Smooth muscle cell (in vitro differentiated cells): ENCODE data around the gene FAM124B. TPM values are rescaled to one million over a fixed set of nuclear protein-coding genes. Genes with fewer than 3 reads are reported as not detected.

Source experiments
- DNase-seq: peaks from one replicate; lab custom pipeline; 2025; ENCODE audit not compliant: unreplicated experiment; lab: John Stamatoyannopoulos, UW
- H2AFZ ChIP-seq: fragments of 200-600 bp; sonication (generic); 2 replicates; pipeline ENCODE4 v1.6.0; 2016; ENCODE audit warnings: antibody characterized with exemption, low read depth, mild to moderate bottlenecking
- H3F3A ChIP-seq: fragments of 200-600 bp; sonication (generic); 2 replicates; pipeline ENCODE4 v1.6.0; 2017; ENCODE audit warnings: antibody characterized with exemption, low read depth
- H3K27ac ChIP-seq: fragments of 200-600 bp; sonication (generic); 2 replicates; pipeline ENCODE4 v1.5.1; 2016; ENCODE audit warnings: low read depth, mild to moderate bottlenecking
- H3K27me3 ChIP-seq: fragments of 200-600 bp; sonication (generic); 2 replicates; pipeline ENCODE4 v1.6.1; 2016; ENCODE audit warnings: low read depth, mild to moderate bottlenecking
- H3K36me3 ChIP-seq: fragments of 200-600 bp; sonication (generic); 2 replicates; pipeline ENCODE4 v1.5.1; 2016; ENCODE audit warnings: low read depth
- H3K4me1 ChIP-seq: fragments of 200-600 bp; sonication (generic); 2 replicates; pipeline ENCODE4 v1.5.1; 2016; ENCODE audit warnings: low read depth
- H3K4me2 ChIP-seq: fragments of 200-600 bp; sonication (generic); 2 replicates; pipeline ENCODE4 v1.6.0; 2016; ENCODE audit warnings: mild to moderate bottlenecking
- H3K4me3 ChIP-seq: fragments of 200-600 bp; sonication (generic); 2 replicates; pipeline ENCODE4 v1.5.1; 2016; ENCODE audit warnings: mild to moderate bottlenecking
- H3K79me2 ChIP-seq: fragments of 200-600 bp; sonication (generic); 2 replicates; pipeline ENCODE4 v1.6.0; 2016; ENCODE audit warnings: low read depth, mild to moderate bottlenecking
- H3K9ac ChIP-seq: fragments of 200-600 bp; sonication (generic); 2 replicates; pipeline ENCODE4 v1.6.0; 2016; ENCODE audit warnings: low read depth
- H3K9me3 ChIP-seq: fragments of 200-600 bp; sonication (generic); replicated peaks from 2 replicates; pipeline ENCODE4 v1.5.1; 2016; ENCODE audit warnings: low read depth
- H4K20me1 ChIP-seq: fragments of 200-600 bp; sonication (generic); 2 replicates; pipeline ENCODE4 v1.6.0; 2016; ENCODE audit warnings: low read depth
- WGBS: methylation state at CpG from one replicate; pipeline ENCODE4 v1.1.7; 2016; ENCODE audit warnings: low lambda C conversion rate; 5-methylcytosine and 5-hydroxymethylcytosine counted together
- polyA plus RNA-seq: library from polyadenylated mRNA; unstranded; fragments of >200 nt; fragmentation: Nextera tagmentation; extraction: Ambion mirVana; gene quantifications from 2 replicates; pipeline ENCODE4 v1.2.1, GENCODE V29; 2016
- total RNA-seq: library from RNA; depleted of rRNA; stranded (reverse); fragments of >200 nt; gene quantifications from 2 replicates; pipeline ENCODE4 v1.2.3, GENCODE V29; 2014
- TF ChIP-seq, protein P1 (sequence below): fragments of 200-600 bp; sonication (generic); IDR thresholded peaks from 2 replicates; pipeline ENCODE4 v1.5.1; 2017; ENCODE audit warnings: borderline replicate concordance, mild to moderate bottlenecking, antibody characterized with exemption; ENCODE audit not compliant: insufficient read depth, poor library complexity, severe bottlenecking

The FAM124B gene
- total and polyA plus RNA-seq, 2 experiments from 2014 or later: 1.2 TPM; not detected in 1

DNA sequence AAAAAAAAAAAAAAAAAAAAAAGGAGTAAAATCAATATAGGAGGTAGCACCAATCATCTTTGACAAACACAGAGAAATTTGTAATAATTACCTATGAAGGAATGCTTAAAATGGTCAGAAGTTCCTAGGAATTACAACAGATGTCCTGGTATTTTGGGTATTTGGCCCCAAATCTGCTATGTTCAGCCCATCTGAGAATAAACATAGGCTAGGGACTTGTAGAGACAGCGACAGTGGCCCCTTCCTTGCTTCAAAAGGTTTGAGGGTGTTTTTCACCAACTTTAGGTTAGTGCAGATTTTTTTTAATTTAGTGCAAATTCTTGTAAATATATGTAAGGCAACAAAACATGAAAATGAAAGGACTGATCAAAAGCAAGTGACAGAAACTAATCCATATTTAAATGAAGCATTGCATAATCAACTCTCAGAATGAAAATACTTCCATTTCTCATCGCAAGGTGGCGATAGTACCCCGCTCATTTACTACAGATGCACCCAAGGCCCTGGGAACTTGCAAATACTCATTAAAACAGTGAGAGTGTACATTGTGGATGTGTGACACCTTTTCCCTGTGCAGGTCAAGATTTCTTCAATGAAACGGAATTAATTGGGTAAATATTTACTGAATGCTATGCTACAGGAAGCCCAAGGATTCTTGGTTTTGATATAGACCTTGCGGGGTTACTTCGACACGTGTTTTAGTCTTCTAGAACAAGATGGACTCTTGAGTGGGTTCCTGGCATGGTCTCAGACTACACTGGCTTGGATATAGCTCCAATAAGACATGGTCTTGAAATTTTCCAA lies 44.6 kb downstream of the FAM124B start:
- Histone ChIP-seq H3K79me2 (no peaks in the 10 kb centered on the region), H4K20me1 (no peaks in the 10 kb centered on the region), H3K36me3 (no peaks in the 10 kb centered on the region), H3K9ac (no peak overlapping the region), H3K4me2 (no peak overlapping the region), H3K4me1 (no peaks in the 10 kb centered on the region), H3K4me3 (no peak overlapping the region), H3K27ac (no peak overlapping the region), H3K9me3 (no peaks in the 10 kb centered on the region), H3K27me3 (no peaks in the 10 kb centered on the region), H2AFZ (no peak overlapping the region), H3F3A (no peaks in the 10 kb centered on the region)
- TF ChIP-seq, protein P1, sequence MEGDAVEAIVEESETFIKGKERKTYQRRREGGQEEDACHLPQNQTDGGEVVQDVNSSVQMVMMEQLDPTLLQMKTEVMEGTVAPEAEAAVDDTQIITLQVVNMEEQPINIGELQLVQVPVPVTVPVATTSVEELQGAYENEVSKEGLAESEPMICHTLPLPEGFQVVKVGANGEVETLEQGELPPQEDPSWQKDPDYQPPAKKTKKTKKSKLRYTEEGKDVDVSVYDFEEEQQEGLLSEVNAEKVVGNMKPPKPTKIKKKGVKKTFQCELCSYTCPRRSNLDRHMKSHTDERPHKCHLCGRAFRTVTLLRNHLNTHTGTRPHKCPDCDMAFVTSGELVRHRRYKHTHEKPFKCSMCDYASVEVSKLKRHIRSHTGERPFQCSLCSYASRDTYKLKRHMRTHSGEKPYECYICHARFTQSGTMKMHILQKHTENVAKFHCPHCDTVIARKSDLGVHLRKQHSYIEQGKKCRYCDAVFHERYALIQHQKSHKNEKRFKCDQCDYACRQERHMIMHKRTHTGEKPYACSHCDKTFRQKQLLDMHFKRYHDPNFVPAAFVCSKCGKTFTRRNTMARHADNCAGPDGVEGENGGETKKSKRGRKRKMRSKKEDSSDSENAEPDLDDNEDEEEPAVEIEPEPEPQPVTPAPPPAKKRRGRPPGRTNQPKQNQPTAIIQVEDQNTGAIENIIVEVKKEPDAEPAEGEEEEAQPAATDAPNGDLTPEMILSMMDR: peak; percentile 77
- no peak for DNase-seq
- WGBS: 48% methylated on average over 8 of the region's 8 CpGs

DNA sequence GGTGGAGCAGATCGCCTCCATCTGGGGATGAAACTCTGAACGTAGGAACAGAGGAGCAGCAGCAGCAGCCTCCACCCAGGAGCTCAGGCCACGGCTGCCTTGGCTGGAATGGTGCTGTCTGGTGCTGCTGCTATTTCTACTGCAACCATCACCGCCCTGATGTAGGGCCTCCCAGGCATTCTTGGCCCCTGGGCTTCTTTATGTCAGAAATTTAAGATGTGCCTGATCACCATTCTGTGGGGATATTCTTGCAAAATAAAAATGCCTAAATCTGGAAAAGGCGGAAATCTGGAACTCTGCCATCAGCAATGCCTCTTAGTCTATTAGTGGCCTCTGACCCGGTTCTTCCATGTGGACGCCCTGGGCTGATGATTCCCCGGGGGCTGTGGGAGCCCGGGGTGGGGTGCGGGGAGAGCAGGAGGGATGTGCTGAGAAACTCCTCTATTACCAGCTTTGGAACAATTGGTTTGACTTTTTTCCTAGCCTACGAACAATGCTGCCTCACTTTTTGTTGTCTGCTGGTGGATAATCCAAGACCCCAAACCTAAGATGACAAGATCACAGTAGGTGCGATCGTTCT lies 47.2 kb downstream of the FAM124B start:
- no peak for DNase-seq
- Histone ChIP-seq H3K36me3 (no peaks in the 10 kb centered on the region), H3K4me1 (no peaks in the 10 kb centered on the region), H3K27me3 (no peaks in the 10 kb centered on the region), H4K20me1 (no peaks in the 10 kb centered on the region), H3F3A (no peaks in the 10 kb centered on the region), H3K4me2 (no peak overlapping the region), H3K27ac (no peak overlapping the region), H3K4me3 (no peak overlapping the region), H2AFZ (no peak overlapping the region), H3K9me3 (no peaks in the 10 kb centered on the region), H3K79me2 (no peaks in the 10 kb centered on the region), H3K9ac (no peak overlapping the region)
- WGBS: 92% methylated on average over 12 of the region's 13 CpGs
- TF ChIP-seq, protein P1: no peak

DNA sequence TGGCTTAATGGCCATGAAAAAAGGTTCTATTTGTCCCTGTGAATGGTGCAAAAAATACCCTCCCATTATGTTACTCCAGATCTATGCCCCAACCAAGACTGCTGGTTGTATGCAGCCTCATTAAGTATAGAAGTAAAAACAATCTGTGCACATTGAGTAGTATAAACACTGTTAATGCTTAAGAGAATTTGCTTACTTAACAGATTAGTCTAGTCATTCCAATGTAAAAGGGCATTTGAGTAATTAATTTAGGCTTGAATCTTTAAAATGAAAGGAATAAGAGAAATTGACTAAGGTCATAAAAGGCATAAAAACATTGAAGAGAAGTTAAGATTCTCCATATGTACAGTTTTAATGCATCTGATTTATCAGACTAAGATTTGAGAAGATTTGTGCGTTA lies 51.2 kb downstream of the FAM124B start:
- H3K36me3 ChIP-seq: no peaks in the 10 kb centered on the region
- TF ChIP-seq, protein P1: no peak
- no peak overlapping the region for H2AFZ ChIP-seq
- no peaks in the 10 kb centered on the region for H3K79me2 ChIP-seq
- H3K27me3 ChIP-seq: no peaks in the 10 kb centered on the region
- H3K4me2 ChIP-seq: peak overlapping the region; percentile 19
- no peak overlapping the region for H3K27ac ChIP-seq
- no peak for DNase-seq
- no peaks in the 10 kb centered on the region for H4K20me1 ChIP-seq
- no peaks in the 10 kb centered on the region for H3K9me3 ChIP-seq
- no peak overlapping the region for H3K4me3 ChIP-seq
- H3K9ac ChIP-seq: no peak overlapping the region
- 78% methylated on average over 1 of the region's 1 CpG for WGBS
- peaks cover 4% of the 10 kb centered on the region for H3K4me1 ChIP-seq
- no peaks in the 10 kb centered on the region for H3F3A ChIP-seq
